Heart right ventricle (tissue), 16 donors: ENCODE measurements around the gene CPNE8. TPM values are rescaled to one million over a fixed set of nuclear protein-coding genes. Genes with fewer than 3 reads are reported as not detected.

Experiments
- ATAC-seq, 8 donors: fragments of 200-7000 bp; cut with Tn5 transposase; one replicate each; pipeline ENCODE4 v1.9.1; 2020; ENCODE audit warnings: mild to moderate bottlenecking in 8 of 8, moderate library complexity in 8 of 8, moderate number of reproducible peaks in 1 of 8
- DNase-seq, 2 donors: peaks; one replicate each; pipeline ENCODE4 v3.0.0-alpha.2; 2020
- H3K27ac ChIP-seq, 10 donors: fragments of 200-600 bp; sonication (generic) in 2 of 10; one replicate each; pipeline versions ENCODE4 v1.5.0 to v1.8.0; 2020 to 2022; ENCODE audit warnings: mild to moderate bottlenecking in 3 of 10
- H3K27me3 ChIP-seq, 7 donors: fragments of 200-600 bp; one replicate each; pipeline ENCODE4 v1.8.0; 2021 to 2022; ENCODE audit warnings: mild to moderate bottlenecking in 2 of 7
- H3K36me3 ChIP-seq, 9 donors: fragments of 200-600 bp; sonication (generic) in 1 of 9; one replicate each; pipeline versions ENCODE4 v1.5.0 to v1.8.0; 2020 to 2022; ENCODE audit warnings: mild to moderate bottlenecking in 2 of 9
- H3K4me1 ChIP-seq, 9 donors: fragments of 200-600 bp; sonication (generic) in 1 of 9; one replicate each; pipeline versions ENCODE4 v1.5.0 to v1.8.0; 2020 to 2022; ENCODE audit warnings: mild to moderate bottlenecking in 4 of 9
- H3K4me3 ChIP-seq, 10 donors: fragments of 200-600 bp; sonication (generic) in 2 of 10; one replicate each; pipeline versions ENCODE4 v1.5.0 to v1.8.0; 2020 to 2022; ENCODE audit warnings: mild to moderate bottlenecking in 7 of 10, moderate library complexity in 2 of 10
- H3K9me3 ChIP-seq, 11 donors: fragments of 200-600 bp in 10 of 11; sonication (generic) in 2 of 11; one replicate each; pipeline versions ENCODE4 v1.5.0 to v1.8.0; 2013 to 2022; ENCODE audit warnings: mild to moderate bottlenecking in 2 of 11, control low read depth in 1 of 11, moderate library complexity in 1 of 11
- WGBS, 2 donors: extraction: QIAGEN DNeasy Blood & Tissue Kit; methylation state at CpG; one replicate each; pipeline ENCODE4 v1.1.7; 2013; ENCODE audit warnings: inconsistent platforms in 1 of 2; 5-methylcytosine and 5-hydroxymethylcytosine counted together
- intact Hi-C, 10 donors: fragments of 100-400 bp; cut with DNase I; formaldehyde crosslinking; loops; one replicate each; pipeline versions ENCODE4 v1.11.1 to v1.14.2; 2022
- polyA plus RNA-seq, 2 donors: library from polyadenylated mRNA; stranded (reverse); fragments of 200-250 nt; gene quantifications; one replicate each; pipeline ENCODE4 v1.2.3, GENCODE V29; 2013
- total RNA-seq, 10 donors: library from RNA; stranded (reverse); fragmentation: NEBNext Ultra II Directional in 3 of 10; extraction: Animal tissue kit (Norgen Biotek cat#: 25700) in 3 of 10; gene quantifications; one replicate each; pipeline versions ENCODE4 v1.2.1 to v1.2.4, GENCODE V29; 2021 to 2023
- TF ChIP-seq, protein P1 (sequence below), 9 donors: fragments of 200-600 bp; sonication (generic) in 2 of 9; IDR thresholded peaks; one replicate each; pipeline versions ENCODE4 v1.5.0 to v1.8.0; 2021 to 2022; ENCODE audit warnings: antibody characterized with exemption in 9 of 9, mild to moderate bottlenecking in 5 of 9, moderate library complexity in 1 of 9
- donor health status: Arrhythmogenic right ventricular cardiomyopathy.
- donor health status: ischemic (EF 13 %, LVEDD 7.1; RV severe dilation, severe dysfunction).
- donor health status: healthy with polysubstance abuse.
- donor health status: DM: no; HTN: yes; CAD: no.
- donor health status: DM: no; HTN: no; CAD: no.
- donor health status: ischemic (EF 25% LVEDD 6.9; RV normal size, moderate dysfunction).
- donor health status: ischemic (EF 25% LVEDD 5.7; RV mildly dilated, moderate dysfunction).
- donor health status: healthy.
- donor health status: DM: yes; HTN: yes; CAD: no.
- donor health status: Ischemic cardiomyopathy.
- donor health status: ischemic (EF 35%, LVEDD 5.7; RV mildly dilated, moderate dysfunction).
- donor health status: nonischemic (EF 11% LVEDD 7.7; RV severe dilation, severe dysfunction).
- donor health status: DM: yes; HTN: yes; CAD: no.
- donor health status: PGD.
- donor health status: ischemic (EF 29% LVEDD 5.4; RV normal size, mild dysfunction).
- donor health status: nonischemic (EF 23%, LVEDD 6.1; RV moderate dilation, normal function).

Gene CPNE8
- total and polyA plus RNA-seq, 12 donors: 2.5 to 14.9 (median 4.5) TPM

DNA sequence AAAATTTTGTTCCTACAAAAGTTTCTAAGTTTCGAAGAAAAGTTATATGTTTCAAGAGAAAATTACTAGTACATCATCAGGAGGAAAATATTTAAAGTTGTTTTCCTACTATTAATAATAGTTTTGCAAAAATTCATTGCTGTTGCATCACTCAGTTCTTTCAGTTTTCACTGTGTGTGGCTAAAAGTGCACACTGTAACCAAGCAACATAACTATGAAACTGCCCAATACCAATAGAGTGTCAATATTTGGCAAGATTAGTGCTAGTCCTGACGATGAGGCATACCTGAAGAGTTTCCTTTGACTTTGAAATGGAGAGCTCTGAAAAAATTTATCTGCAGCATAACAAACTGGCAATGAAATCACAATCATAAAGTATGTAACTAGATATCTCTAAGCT lies 194.3 kb downstream of the CPNE8 start:
- 72 to 89% methylated on average over 2 of the region's 2 CpGs for WGBS, 2 donors
- no peaks in the 10 kb centered on the region for H3K27me3 ChIP-seq
- no peak overlapping the region for H3K27ac ChIP-seq
- TF ChIP-seq, protein P1, sequence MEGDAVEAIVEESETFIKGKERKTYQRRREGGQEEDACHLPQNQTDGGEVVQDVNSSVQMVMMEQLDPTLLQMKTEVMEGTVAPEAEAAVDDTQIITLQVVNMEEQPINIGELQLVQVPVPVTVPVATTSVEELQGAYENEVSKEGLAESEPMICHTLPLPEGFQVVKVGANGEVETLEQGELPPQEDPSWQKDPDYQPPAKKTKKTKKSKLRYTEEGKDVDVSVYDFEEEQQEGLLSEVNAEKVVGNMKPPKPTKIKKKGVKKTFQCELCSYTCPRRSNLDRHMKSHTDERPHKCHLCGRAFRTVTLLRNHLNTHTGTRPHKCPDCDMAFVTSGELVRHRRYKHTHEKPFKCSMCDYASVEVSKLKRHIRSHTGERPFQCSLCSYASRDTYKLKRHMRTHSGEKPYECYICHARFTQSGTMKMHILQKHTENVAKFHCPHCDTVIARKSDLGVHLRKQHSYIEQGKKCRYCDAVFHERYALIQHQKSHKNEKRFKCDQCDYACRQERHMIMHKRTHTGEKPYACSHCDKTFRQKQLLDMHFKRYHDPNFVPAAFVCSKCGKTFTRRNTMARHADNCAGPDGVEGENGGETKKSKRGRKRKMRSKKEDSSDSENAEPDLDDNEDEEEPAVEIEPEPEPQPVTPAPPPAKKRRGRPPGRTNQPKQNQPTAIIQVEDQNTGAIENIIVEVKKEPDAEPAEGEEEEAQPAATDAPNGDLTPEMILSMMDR (IDR thresholded peaks at IDR 0.05): no peak
- H3K9me3 ChIP-seq: peaks cover 0 to 2% (median 0%) of the 10 kb centered on the region in 11 donors
- DNase-seq (no peak), ATAC-seq (no peak)
- intact Hi-C loops: no loop called here
- no peak overlapping the region for H3K4me3 ChIP-seq
- no peaks in the 10 kb centered on the region for H3K4me1 ChIP-seq
- H3K36me3 ChIP-seq: no peaks in the 10 kb centered on the region

DNA sequence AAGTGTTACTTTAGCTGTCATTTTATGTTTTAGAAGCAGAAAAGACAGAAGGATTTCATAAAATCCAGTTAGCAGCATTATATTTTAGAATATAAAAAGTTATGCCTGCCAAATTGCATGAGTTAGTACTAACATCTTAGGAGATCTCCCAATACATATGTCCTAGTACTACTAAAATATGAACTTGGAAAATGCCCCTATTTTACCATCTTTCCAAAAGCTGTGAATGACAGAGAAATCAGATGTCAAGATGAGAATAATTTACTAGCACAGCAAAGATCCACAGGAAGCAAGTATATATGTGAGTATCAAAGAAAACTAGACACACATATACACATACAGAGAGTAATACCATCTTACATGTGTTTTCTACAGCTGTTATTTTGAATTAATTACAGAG lies 196.9 kb downstream of the CPNE8 start:
- no peaks in the 10 kb centered on the region for H3K4me1 ChIP-seq
- TF ChIP-seq, protein P1 (IDR thresholded peaks at IDR 0.05): no peak
- no peaks in the 10 kb centered on the region for H3K27me3 ChIP-seq
- H3K4me3 ChIP-seq: no peak overlapping the region
- ATAC-seq (no peak), DNase-seq (no peak)
- H3K36me3 ChIP-seq: no peaks in the 10 kb centered on the region
- H3K9me3 ChIP-seq: no peaks in the 10 kb centered on the region
- H3K27ac ChIP-seq: no peak overlapping the region
- intact Hi-C loops: loop anchor here in 1 of 10 donors (5.0 kb wide), 1 partner anchor 51 kb away; no protein-coding TSS in a partner anchor

DNA sequence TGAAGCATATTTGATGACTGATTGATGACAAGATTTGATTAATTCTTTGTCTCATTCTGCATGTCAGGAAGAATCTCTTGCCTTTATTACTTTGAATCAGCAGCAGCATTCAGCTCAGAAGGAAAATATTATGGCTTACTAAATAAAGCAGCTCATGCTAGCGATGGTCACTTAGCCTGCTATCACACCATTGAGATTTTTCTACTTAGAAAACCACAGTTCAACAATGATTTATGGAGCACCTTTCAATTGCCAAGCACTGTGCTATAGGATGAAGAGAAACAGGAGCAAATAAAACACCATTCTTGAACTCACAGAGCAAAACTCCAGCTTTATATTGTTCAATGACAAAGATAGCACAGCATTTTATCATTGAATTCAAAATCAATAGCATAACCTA lies 197.7 kb downstream of the CPNE8 start:
- TF ChIP-seq, protein P1 (IDR thresholded peaks at IDR 0.05): no peak
- H3K36me3 ChIP-seq: no peaks in the 10 kb centered on the region
- no peak overlapping the region for H3K4me3 ChIP-seq
- DNase-seq (no peak), ATAC-seq (no peak)
- no peaks in the 10 kb centered on the region for H3K4me1 ChIP-seq
- no peaks in the 10 kb centered on the region for H3K27me3 ChIP-seq
- H3K27ac ChIP-seq: no peak overlapping the region
- H3K9me3 ChIP-seq: no peaks in the 10 kb centered on the region
- WGBS, 2 donors: 78 to 89% methylated on average over 1 of the region's 1 CpG
- intact Hi-C loops: loop anchor here in 1 of 10 donors (5.0 kb wide), 1 partner anchor 50 kb away; no protein-coding TSS in a partner anchor

DNA sequence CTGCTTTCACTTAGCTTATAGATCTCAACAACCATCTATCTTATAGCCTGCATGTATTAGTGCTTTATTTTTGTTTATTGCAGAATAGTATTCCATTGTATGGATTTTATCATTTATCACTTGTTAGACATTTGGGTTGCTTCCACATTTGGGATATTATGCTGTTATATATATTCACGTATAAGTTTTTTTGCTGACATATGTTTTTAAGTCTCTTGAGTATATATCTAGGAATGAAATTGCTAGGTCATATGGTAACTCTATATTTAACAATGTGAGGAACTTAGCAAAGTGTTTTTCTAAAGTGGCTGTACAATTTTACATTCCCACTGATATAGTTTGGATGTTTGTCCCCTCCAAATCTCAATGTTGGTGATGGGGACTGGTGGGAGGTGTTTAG lies 208.1 kb downstream of the CPNE8 start:
- intact Hi-C loops: loop anchor here in 1 of 10 donors (5.0 kb wide), 1 partner anchor 1185 kb away; no protein-coding TSS in a partner anchor
- TF ChIP-seq, protein P1 (IDR thresholded peaks at IDR 0.05): no peak
- H3K4me3 ChIP-seq: no peak overlapping the region

More for the DNA sequence above, 208.1 kb downstream of the CPNE8 start:
- 82 to 93% methylated on average over 1 of the region's 1 CpG for WGBS, 2 donors
- Histone ChIP-seq H3K4me1 (no peaks in the 10 kb centered on the region), H3K27me3 (no peaks in the 10 kb centered on the region), H3K27ac (no peak overlapping the region), H3K9me3 (no peaks in the 10 kb centered on the region), H3K36me3 (peaks cover 0 to 37% (median 0%) of the 10 kb centered on the region in 9 donors)
- DNase-seq (no peak), ATAC-seq (no peak)
